Fibroblast of upper back skin (primary cell): ENCODE measurements around the gene SMYD3.

Source experiments
- DNase-seq: peaks from one replicate; pipeline ENCODE4 v3.0.0-alpha.2; 2013

SMYD3 gene

DNA sequence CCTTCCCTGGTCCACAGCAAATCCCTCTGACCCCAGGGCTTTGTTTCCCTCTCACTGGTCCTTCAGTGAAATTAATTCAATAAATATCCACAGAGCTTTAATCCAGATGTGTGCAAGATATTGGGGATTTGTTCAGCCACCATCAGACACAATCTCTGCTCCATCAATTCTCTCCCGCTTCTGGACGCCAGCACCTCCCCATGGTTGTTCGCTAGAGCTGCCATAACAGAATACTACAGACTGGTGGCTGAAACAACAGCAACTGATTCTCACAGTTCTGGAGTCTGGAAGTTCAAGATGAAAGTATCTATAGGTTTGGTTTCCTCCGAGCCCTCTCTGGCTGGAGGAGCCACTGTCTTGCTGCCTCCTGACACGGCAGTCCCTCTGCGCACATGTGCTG, 303.9 kb downstream of the SMYD3 start:
- DNase-seq = no peak

DNA sequence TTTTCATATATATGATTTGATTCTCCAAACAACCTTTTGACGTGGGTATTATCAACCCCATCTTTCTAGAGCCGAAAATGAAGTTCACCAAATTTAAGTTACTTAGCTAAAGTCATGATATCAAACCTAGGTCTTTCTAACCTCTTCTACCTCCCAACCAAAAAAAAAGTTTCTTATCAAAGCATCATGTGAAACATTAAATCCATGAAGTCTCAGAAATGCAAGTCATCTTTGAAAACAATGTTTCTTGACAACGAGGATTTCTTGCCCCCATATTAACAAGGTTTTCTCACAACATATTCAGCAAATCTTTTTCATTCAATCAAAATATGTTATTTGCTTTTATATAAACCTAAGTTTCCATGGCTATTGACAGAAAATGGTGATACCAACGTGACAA, 306.3 kb downstream of the SMYD3 start:
- DNase-seq = no peak

DNA sequence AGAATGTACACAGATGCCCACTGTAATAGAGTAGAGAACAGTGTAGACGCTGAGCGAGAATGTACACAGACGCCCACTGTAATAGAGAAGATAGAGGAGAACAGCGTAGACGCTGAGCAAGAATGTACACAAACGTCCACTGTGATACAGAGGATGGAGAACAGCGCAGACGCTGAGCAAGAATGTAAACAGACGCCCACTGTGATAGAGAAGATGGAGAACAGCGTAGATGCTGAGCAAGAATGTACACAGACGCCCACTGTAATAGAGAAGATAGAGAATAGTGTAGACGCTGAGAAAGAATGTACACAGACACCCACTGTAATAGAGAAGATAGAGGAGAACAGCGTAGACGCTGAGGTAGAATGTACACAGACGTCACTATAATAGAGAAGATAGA, 306.9 kb downstream of the SMYD3 start:
- DNase-seq = no peak

DNA sequence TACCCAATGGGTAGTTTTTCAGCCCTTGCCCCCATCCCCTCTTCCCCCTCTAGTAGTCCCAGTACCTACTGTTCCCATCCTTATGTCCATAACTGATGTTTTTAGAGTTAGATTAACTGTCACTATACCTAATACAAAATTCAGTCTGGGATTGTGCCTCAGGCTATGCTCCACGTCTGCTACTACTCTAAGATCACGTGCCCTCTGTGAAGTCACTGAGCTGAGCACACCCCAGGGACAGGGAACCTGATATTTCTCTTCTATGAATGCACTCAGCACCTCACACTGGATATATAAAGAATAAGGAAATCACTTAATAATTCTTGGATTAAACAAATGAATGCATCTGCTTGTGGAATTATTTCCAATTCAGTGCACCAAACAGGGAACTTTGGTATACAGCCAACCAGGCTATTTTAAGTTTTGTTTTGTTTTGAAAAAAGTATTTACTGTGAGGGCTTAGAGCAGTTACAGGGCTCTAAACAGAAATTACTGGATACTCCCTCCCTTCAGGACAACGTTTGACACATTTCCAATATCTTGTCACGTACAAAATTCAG, 307.9 kb downstream of the SMYD3 start:
- peak; percentile 13 for DNase-seq

DNA sequence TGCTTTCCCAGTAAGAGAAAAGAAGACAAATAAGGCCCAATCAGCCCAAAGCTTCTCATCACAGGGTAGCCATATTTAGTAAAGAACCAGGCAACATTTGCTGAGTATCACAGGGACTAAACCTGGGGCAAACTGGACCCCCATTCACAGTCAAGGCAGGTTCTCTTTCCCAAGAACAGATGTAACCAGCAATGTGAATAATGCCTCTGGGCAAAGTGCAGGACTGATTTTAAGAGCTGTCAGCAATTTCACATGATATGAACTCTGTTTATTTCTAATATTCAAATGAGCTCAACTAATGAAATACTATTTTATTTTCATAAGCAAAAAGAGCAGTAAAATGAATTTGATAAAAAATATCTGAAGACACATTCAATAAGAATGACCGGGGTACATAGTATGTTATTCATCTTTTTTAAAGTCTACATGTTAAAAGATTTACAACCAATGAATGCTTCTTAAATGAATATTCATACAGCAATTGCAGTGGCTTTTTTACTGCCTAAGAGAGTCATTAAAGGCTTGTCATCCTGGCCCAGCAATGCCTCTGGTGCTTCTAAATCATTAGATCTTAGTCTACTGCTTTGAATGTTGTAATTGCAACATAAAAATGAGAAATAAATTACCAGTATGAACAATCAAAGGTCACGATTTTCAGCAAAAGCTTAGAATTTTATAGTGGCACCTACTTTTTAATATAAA, 308.8 kb downstream of the SMYD3 start:
- DNase-seq = no peak

DNA sequence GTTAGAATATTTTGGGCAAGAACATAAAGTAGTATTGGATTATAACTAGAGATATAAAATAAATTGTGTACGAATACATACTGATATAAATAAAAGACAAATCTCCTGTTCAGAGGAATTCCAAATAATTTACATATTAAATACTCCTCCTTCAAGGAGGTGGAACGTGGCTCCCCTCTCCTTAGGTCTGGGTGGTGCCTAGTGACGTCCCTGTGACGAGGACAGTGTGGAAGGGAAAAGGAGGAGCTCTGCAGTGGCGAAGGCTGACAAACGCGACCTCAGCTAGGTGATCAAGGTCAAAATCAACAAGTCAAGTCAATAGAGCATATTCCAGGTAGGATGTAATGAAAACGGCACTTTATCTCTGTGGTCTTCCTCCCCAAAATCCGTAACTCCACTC, 310.0 kb downstream of the SMYD3 start:
- DNase-seq = no peak

DNA sequence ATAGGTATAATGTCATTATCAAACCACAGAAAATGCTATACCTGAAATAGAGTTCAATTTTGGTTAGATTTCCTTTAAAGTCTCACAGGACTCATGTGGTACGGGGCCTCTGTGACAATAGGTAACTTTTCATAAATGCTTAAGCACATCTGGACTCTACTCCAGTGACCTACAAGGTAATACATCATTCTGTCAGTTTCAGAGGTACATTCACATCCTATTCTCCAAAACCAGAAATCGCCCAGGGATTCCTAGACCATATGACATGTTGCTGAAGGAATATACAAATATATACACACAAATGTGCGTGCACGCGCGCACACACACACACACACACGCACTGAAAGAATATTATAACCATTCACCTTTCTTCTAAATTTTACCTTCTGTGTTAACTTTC, 311.8 kb downstream of the SMYD3 start:
- no peak for DNase-seq

DNA sequence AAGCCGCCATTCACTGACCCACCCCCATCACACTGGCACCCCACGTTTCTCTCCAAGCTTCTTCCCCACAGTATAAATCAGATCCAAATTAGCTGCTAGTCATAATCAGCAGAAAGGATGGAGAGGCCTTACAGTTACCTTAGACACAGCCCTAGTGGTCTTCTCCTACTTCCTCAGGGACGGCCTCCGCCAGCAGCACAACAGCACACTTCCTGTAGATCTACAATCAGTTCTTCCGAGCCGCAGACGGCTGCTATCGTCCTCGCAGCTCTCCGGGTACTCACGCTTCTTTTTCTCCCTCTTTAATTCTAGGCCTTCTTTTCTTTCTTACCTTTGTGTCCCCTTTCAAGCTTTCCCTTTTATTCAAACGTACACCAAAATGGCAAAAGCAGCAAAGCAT, 313.5 kb downstream of the SMYD3 start:
- no peak for DNase-seq

DNA sequence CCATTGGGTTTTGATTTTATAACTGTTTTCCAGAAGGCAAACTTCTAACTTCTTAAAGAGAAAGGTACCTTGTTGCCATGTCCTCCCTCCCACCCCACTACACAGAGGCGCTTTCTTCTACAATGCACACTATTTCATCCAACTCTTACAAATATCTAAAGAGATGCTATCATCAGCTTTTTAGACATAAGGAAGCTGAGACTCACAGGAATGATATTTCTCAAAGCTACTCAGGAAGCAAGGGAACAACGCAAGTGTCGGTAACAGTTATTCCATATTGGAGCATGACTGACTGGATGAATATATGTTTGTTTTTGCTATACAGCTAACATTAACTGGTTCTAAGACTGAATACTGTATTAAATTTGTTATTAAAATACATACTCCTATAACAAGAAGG, 318.0 kb downstream of the SMYD3 start:
- no peak for DNase-seq

DNA sequence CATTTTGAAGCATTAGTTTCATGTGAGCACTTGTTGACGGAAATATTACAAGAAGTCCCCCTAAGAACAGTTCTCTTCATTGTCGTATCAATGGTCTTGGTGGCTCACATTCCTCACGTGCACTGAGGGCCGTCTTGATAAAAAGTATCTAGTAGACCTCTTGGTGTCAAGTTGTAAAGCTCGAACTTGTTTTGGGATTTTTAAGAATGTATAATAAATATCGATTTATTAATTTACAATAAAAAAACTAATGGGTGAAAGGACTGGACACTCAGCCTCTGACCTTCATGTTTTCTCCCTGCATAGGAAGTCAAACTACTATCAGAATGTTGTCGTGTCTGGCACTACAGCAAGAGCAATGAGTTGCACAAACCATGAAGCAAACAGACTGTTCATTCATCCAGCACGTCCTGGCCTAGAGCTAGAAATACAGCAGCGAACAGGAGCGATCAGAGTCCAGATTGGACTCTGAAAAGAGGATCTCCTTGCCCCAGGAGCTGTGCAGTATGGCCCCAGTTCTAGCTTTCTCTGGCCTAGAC, 319.2 kb downstream of the SMYD3 start:
- no peak for DNase-seq

DNA sequence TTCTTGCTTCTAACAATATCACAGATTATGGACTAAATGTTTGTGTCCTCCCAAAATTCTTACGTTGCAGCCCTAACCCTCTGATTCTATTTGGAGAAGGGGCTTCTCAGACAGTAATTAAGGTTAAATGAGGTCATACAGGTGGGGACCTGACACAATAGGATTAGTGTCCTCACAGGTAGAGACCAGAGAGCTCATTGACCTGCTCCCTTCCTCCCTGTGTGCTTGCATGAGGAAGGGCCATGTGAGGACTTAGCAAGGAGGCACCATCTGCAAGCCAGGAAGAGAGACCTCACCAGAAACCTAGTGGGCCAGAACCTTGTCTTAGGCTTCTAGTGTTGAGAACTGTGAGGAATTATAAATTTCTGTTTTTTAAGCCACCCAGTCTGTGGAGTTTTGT, 322.6 kb downstream of the SMYD3 start:
- no peak for DNase-seq

DNA sequence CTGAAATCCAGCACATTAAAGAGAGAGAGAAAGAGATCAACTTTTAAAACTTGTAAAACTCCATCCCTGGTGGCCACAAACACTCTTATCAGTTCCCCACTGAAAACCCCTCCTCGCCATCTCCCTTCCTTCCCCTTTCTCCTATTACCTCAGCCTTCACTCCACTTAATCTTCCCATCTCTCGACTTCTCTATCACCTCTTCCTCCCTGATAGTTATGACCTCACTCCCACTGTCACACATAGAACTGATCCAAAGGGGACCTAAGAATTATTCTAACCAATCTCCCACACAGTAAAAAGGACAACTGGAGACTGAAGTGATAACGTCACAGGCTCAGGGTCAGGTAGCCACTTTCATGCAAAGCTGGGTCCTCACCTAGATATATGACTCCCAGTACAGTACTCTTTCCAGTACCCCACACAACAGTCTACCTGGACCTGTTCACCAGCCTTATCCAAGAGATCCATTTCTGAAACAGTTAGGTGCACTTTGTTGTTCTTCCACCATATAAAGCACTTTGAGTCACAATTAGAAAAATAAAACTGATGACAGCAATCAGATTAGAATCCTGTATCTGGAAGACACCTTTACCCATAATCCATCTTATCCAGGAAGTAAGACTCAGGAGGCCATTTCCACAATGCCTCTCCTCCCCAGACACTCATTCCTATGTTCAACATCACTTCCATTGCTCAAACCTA, 324.8 kb downstream of the SMYD3 start:
- no peak for DNase-seq

DNA sequence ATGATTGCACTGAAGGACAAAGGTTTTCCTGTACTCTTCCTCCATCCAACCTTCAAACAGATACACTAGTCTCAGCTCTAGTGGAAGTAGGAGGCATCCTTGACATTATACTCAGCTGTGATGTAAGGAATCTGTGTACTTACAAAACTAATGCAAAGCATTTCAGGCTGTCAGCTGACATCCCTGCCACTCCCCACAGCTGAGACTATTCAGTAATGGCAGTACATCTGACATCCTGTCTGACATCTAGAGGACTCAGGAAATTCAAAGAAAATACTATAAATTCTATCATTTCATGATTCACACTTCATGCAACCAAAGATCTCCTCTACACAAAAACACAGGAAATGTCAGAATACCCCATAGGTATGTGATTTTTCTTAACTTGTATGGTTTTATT, 325.8 kb downstream of the SMYD3 start:
- peak; percentile 43 for DNase-seq

DNA sequence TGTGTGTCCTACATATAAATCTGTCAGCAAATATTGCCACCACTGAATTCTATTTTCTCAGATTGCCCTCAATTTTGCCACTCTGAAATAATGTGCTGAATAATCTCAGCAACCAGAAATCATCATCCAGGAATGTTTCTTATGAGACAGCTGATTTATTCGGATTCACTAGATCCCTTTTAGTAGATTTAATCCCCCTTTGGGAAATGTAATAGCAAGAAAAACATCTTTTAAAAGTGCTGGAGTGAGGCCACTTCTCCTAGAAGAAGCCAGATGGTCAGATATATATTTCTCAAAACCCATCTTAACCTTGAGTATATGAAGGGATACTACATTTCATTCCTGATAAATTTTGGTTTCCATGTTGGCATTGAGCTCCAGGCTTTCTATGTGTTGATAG, 327.7 kb downstream of the SMYD3 start:
- DNase-seq = peak; percentile 28

DNA sequence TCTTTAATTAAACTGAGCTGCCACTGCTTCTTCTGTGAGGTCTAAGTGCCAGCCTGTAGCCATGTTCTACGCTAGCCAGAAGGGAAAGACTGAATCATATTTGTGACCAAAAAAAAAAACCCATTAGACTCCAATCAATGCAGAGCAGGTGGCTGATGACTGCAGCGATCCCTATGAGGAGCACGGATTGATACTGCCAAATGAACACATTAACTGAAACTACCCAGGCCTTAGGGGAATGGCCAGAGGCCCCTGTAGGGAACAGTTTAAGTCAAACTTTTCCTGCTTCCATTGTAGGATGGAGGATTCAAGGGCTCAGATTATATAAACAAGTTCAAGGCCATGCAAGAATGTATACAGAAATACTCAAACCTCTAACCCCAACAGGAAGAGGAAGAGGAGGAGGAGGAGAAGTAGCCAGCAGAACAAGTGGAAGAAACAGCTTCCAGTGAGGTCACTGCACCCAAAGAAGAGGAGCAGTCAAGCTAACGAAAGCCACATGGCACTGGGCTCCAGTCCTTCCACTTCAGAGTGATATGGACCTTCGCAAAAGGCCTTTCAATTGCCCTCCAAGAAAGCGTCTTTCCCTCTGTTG, 328.3 kb downstream of the SMYD3 start:
- no peak for DNase-seq

DNA sequence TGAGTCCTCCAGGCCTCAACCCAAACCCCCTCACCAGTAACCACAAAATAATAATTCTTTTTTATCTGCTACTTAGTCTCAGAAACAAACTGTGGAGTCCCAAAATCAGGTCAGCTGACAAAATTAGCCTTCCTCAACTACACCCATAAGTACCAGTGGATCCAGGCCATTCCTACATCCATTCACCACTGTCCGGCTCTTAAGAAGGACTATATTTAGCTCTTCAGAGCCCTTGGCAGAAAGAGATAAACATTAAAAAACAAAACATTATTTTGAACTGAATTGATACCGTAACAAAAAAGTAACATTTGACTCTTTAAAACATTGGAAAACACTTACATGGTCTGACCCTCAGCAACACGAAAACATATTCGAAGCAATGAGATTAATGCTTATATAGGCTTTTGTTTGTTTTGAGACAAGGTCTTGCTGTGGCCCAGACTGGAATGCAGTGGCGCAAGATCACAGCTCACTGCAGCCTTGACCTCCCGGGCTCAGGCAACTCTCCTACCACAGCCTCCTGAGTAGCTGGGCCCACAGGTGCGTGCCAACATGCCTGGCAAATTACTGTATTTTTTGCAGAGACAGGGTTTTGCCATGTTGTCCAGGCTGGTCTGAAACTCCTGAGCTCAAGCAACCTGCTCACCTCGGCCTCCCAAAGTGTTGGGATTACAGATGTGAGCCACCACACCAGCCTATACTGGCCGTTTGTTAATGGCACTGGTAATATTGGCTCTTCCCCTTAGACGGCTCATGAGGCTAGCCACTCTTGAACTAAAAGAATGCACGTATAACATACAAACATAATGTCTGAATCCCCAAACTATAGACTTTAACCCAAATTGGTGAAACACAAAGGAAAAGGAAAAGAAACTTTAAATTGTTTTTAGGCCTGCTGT, 330.7 kb downstream of the SMYD3 start:
- no peak for DNase-seq

DNA sequence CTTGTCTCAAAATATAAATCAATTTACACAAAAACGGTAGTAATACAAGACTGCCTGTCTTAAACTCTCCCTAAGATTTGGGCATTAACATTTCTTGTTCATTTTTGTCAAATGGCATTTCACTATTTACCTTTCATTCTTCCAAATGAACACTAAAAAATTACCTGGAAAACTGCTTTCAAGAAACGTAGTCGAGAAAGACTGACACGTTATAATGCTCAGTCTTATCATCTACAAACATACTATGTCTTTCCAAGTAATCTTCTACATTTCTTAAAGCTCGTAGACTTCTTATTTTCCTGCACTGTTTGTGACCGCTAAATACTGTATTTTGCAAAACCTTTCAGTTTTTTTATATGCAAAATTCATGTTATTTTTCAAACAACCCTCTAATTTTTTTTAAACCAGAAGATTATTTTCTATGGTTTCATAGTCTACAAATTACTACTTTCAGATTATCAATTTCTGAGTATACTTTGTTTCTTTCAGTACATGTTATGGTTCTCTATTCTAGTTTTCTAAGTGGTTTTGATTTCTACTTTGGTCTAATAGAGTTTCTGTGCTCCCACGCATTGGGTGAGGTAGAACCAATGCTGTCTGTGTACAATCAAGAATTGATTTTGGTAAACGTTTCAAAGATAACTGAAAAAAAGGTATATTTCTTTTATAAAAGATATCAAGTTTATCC, 336.4 kb downstream of the SMYD3 start:
- DNase-seq = no peak

DNA sequence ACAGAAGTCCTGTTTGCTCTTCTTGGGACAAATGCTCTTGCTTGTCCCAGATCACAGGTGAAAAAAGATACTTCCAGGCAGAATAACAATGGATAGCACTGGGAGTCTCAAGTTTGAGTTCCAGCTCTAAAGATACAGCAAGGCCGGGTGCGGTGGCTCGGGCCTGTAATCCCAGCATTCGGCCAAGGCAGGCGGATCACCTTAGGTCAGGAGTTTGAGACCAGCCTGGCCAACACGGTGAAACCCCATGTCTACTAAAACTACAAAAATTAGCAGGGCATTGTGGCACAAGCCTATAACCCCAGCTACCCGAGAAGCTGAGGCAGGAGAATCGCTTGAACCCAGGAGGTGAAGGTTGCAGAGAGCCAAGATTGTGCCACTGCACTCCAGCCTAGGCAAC, 337.6 kb downstream of the SMYD3 start:
- DNase-seq = no peak

DNA sequence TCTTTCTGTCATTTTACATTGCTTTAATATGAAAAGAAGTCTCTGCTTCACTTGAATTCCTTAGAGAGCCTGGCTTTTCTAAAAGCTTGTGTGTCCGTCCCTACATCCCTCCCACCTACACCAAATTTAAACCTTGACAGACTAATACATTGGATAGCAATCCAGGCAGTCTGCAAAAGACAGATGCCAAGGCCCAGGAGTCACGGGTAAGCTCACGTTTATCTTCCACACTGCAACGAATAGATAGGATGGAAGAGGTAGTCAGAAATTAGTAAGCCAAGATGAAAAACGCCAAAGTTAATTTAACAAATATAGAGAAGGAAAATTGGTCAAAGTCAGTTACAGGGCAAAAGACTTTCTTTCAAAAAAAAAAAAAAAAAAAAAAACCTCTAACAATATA, 338.1 kb downstream of the SMYD3 start:
- no peak for DNase-seq

DNA sequence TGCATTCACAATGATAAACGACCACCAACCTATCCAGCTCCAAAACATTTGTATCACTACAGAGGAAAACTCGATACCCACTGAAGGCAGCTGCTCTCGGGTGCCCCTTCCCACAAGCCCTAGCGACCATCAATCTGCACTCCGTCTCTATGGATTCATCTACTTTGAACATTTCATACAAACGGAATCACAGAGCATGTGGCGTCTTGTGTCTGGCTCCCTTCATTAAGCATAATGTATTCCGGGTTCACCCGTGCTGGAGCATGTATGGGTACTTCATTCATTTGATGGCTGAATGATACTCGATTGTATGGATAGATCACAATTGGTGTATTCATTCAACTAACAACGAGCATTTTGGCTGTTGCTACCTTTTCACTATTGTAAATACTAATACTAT, 340.2 kb downstream of the SMYD3 start:
- DNase-seq = no peak

DNA sequence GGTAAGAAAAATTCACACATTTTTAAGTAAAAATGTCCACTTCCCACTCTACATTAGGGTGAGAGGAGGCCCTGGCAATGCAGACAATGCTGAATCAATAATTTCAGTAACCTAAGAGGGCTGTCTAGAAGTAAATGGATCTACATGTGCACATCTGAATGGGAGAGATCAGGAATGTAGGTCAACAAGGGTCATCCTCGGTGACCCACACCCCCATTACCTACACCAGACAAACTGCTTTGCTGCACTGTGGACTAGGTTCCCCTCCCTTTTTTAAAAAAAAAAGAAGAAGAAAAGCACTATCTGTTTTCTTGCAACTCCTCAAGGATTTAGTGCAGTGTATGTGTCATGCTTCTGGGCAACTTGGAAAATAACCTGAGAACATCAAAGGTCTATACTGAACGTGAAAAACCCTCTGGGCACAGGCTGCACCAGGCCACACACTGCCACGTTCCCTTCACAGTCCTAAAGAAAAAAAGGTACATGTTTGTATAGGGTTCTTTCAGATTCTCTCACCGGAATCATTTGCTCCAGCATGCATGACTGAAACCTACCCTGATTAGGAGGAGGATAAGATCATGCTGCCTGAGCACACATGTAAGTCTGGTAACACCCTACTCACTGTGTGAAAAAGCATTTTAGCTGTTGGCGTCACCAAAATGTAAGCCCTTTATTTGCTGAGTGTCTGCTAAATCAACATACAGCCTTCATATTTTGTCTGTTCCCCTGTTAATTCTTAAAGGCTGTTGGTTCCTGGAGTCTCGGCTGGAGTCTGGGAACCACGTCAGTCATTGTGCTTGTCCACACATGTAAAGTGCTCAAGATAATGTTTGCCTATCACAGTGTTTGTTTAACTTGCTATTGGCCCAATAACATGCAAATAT, 341.0 kb downstream of the SMYD3 start:
- no peak for DNase-seq
